Right lobe of liver (tissue), 6 donors: ENCODE results near the gene CFAP210. TPM values are rescaled to one million over a fixed set of nuclear protein-coding genes. Genes with fewer than 3 reads are reported as not detected.

Experiments used
- ATAC-seq, 4 donors: fragments of 200-7000 bp; cut with Tn5 transposase; one replicate each; pipeline ENCODE4 v1.9.1; 2020; ENCODE audit warnings: mild to moderate bottlenecking in 4 of 4, moderate library complexity in 4 of 4
- DNase-seq, 3 donors: peaks; one replicate each; pipeline ENCODE4 v3.0.0-alpha.2; 2020
- H3K27ac ChIP-seq, 3 donors: fragments of 200-600 bp; one replicate each; pipeline ENCODE4 v1.8.0; 2022
- H3K27me3 ChIP-seq, 2 donors: fragments of 200-600 bp; one replicate each; pipeline ENCODE4 v1.8.0; 2022
- H3K36me3 ChIP-seq, 4 donors: fragments of 200-600 bp; sonication (generic) in 1 of 4; one replicate each; pipeline versions ENCODE4 v1.5.1 to v1.8.0; 2017 to 2022; ENCODE audit warnings: control low read depth in 1 of 4
- H3K4me1 ChIP-seq, 4 donors: fragments of 200-600 bp; sonication (generic) in 1 of 4; one replicate each; pipeline versions ENCODE4 v1.5.1 to v1.8.0; 2017 to 2022; ENCODE audit warnings: control low read depth in 1 of 4
- H3K4me3 ChIP-seq, 3 donors: fragments of 200-600 bp; one replicate each; pipeline ENCODE4 v1.8.0; 2022
- H3K9me3 ChIP-seq, 4 donors: fragments of 200-600 bp; sonication (generic) in 1 of 4; one replicate each; pipeline versions ENCODE4 v1.5.1 to v1.8.0; 2017 to 2022; ENCODE audit warnings: control low read depth in 1 of 4
- POLR2A ChIP-seq: fragments of 450-650 bp; IDR thresholded peaks from one replicate; pipeline ENCODE4 v1.6.1; 2017; ENCODE audit warnings: antibody characterized with exemption, mild to moderate bottlenecking
- WGBS: methylation state at CpG from one replicate; pipeline ENCODE4 v1.1.6; 2018; ENCODE audit warnings: low coverage, low lambda C conversion rate; ENCODE audit not compliant: insufficient coverage; ENCODE audit errors: missing lambda C conversion rate; 5-methylcytosine and 5-hydroxymethylcytosine counted together
- intact Hi-C, 2 donors: fragments of 100-400 bp; cut with DNase I; formaldehyde crosslinking; loops; one replicate each; pipeline versions ENCODE4 v1.11.2 to v1.14.1; 2022
- total RNA-seq, 6 experiments: library from RNA; depleted of rRNA in 2 of 6; stranded (reverse); fragments of >200 nt in 2 of 6; fragmentation: NEBNext Ultra II Directional in 3 of 6; extraction: Animal tissue kit (Norgen Biotek cat#: 25700) in 3 of 6; gene quantifications; one replicate each; pipeline versions ENCODE4 v1.1.0 to v1.2.4, GENCODE V29; 2016 to 2023
- TF ChIP-seq, protein P1 (sequence below), 4 donors: fragments of 200-600 bp in 3 of 4; fragments of 450-650 bp in 1 of 4; IDR thresholded peaks; one replicate each; pipeline versions ENCODE4 v1.5.1 to v1.8.0; 2016 to 2022; ENCODE audit warnings: antibody characterized with exemption in 4 of 4, mild to moderate bottlenecking in 2 of 4
- donor health status: DM: no; HTN: yes; CAD: no.
- donor health status: DM: no; HTN: no; CAD: no.
- donor health status: DM: no; HTN: no; CAD: no.
- donor health status: DM: no; HTN: yes; CAD: no.
- donor health status: DM: no; HTN: yes; CAD: no.

CFAP210 gene
- total RNA-seq, 6 experiments from 2014 or later = 0.86 TPM; not detected in 5

DNA sequence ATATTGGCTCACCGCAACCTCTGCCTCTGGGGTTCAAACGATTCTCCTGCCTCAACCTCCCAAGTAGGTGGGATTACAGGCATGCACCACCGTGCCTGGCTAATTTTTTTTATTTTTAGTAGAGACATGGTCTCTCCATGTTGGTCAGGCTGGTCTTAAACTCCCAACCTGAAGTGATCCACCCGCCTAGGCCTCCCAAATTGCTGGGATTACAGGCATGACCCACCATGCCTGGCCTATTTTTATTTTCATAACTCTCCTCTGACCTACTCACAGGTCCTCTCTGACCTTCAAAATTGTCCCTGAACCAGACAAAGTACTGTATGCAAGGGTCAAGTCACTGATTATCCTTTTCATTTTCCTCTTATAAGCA is 23.5 kb upstream of the CFAP210 start:
- DNase-seq (no peak), ATAC-seq (no peak)
- Histone ChIP-seq H3K27me3 (no peaks in the 10 kb centered on the region), H3K36me3 (no peaks in the 10 kb centered on the region), H3K9me3 (no peaks in the 10 kb centered on the region), H3K4me3 (no peak overlapping the region), H3K4me1 (peaks cover 0 to 9% (median 4%) of the 10 kb centered on the region in 4 donors), H3K27ac (no peak overlapping the region)
- no peak for TF ChIP-seq POLR2A
- TF ChIP-seq, protein P1, sequence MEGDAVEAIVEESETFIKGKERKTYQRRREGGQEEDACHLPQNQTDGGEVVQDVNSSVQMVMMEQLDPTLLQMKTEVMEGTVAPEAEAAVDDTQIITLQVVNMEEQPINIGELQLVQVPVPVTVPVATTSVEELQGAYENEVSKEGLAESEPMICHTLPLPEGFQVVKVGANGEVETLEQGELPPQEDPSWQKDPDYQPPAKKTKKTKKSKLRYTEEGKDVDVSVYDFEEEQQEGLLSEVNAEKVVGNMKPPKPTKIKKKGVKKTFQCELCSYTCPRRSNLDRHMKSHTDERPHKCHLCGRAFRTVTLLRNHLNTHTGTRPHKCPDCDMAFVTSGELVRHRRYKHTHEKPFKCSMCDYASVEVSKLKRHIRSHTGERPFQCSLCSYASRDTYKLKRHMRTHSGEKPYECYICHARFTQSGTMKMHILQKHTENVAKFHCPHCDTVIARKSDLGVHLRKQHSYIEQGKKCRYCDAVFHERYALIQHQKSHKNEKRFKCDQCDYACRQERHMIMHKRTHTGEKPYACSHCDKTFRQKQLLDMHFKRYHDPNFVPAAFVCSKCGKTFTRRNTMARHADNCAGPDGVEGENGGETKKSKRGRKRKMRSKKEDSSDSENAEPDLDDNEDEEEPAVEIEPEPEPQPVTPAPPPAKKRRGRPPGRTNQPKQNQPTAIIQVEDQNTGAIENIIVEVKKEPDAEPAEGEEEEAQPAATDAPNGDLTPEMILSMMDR (IDR thresholded peaks at IDR 0.05) = no peak
- intact Hi-C loops = no loop called here
- 73% methylated on average over 4 of the region's 4 CpGs for WGBS

DNA sequence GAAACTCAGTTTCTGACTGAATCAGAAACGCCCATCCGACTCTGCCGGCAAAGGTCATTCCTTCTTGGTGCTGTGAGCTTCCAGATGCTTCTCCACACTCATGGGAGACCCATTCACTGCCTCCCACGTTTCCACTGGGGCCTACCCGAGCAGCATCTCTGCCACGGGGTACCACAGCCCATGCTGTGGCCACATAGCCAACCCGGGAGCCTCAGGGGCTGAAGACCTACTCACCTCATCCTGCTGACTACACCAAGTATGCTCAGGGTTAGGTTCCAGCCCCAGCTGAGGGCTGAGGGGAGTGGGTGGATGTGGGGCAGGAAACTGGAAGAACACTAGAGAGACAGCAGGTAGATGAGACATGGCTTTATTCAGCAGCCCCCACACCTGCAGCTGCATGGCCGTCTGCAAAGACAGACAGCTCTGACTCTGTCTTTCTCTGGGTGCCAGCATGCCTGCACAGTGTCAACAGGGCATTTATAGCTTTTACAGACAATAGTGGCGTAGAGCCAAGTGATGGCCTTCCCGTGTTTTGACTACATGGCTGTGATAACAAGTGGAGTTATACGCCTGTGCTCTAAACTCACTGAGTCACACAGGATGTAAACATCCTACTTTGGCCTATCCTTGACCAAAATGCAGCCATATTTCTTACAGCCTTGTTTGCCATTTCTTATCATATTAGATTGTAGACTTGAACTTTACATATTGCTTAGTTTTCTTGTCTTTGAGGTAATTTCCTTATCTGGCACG is 22.9 kb upstream of the CFAP210 start:
- Histone ChIP-seq H3K27ac (no peak overlapping the region), H3K4me3 (peak overlapping the region in 2 of 3 donors; percentile 11 to 61)

DNA sequence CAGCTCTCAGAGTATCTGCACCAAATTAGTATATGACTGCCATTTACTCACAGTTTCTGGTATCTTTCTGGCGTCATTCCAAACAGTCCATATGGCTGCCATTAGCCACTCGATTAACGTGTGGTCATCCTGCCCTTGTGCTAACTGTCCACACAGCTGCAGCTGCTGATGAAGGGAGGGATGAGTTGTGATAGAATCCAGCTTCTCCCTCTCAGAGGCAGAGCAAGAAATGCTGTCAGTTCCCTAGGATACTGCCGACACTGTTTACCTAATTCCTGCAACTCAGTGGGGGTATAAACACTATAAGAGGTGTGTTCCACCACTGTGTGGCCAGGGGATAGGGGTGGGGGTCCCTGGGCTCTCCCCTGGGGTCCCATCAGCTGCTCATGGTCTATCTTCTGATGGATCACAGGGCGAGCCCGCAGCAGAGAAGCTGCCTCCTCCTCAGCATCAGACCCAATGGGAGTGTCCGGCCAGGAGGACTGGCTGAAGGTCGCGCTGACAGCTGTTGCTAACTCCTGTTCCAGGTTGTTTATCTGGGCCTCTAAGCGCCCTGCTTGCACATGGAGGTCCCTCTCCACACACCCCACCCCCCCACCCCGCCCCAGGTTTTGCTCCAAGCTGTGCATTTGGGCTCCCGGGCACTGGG is 22.2 kb upstream of the CFAP210 start:
- TF ChIP-seq POLR2A = no peak
- TF ChIP-seq, protein P1 (IDR thresholded peaks at IDR 0.05) = no peak
- peak overlapping the region; percentile 43 to 61 (median 45) for H3K4me3 ChIP-seq
- peak overlapping the region in 1 of 3 donors; percentile 29 for H3K27ac ChIP-seq
- H3K36me3 ChIP-seq = no peaks in the 10 kb centered on the region
- H3K27me3 ChIP-seq = no peaks in the 10 kb centered on the region
- intact Hi-C loops = no loop called here
- ATAC-seq = peak; percentile 38 to 66 (median 43)
- WGBS = 37% methylated on average over 4 of the region's 12 CpGs
- H3K4me1 ChIP-seq = peaks cover 0 to 9% (median 4%) of the 10 kb centered on the region in 4 donors
- peak in 1 of 3 donors; percentile 38 for DNase-seq
- H3K9me3 ChIP-seq = no peaks in the 10 kb centered on the region

More for the DNA sequence above, 22.9 kb upstream of the CFAP210 start:
- H3K27me3 ChIP-seq = no peaks in the 10 kb centered on the region
- peaks cover 0 to 9% (median 4%) of the 10 kb centered on the region in 4 donors for H3K4me1 ChIP-seq
- WGBS = 49% methylated on average over 2 of the region's 12 CpGs
- no peaks in the 10 kb centered on the region for H3K36me3 ChIP-seq
- DNase-seq (no peak), ATAC-seq (peak; percentile 2 to 45 (median 18))
- no peak for TF ChIP-seq POLR2A
- TF ChIP-seq, protein P1 (IDR thresholded peaks at IDR 0.05) = no peak
- H3K9me3 ChIP-seq = no peaks in the 10 kb centered on the region
- intact Hi-C loops = no loop called here

DNA sequence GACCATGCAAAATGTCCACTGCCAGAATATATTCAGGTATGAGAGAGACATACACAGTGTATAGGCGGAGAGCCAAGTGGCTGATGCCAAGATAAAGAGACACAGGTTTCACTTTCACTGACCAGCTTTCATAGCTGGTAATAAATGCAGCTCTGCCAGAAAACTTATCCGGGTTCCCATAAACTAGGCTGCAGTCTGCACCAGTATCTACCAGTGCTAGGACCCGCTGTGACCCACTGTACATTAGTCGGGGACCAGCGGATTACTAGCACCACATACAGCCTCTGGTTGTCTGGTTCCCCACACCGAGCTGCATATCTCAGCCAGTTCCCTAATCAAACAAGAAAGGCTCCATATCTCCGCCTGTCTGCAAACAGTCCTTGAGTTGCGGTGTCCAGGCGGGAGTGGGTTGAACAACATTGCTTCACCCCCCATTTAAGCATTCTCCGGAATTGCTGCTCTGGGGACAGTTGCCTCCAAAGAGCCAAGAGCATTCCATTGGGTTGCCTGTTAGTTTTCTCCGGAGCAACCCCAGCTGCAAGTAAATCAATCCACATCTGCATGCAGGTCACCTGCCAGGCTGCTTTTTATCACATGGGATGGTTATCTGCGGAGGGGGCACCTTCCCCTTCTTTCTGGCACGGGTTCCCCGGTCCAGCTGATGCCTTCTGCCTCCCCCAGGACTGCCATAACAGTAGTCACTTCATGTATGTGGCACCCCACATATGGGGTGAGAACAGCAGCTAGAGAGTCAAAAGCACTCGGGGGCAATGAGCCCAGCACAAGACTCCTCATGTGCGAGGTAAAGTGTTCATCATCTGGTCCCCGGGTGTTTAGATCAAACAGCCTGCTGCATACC is 21.4 kb upstream of the CFAP210 start:
- peak in 2 of 3 donors; percentile 53 to 79 for DNase-seq
- no peak for TF ChIP-seq POLR2A
- TF ChIP-seq, protein P1 (IDR thresholded peaks at IDR 0.05) = no peak
- intact Hi-C loops = no loop called here
- no peaks in the 10 kb centered on the region for H3K9me3 ChIP-seq
- H3K4me3 ChIP-seq = peak overlapping the region; percentile 43 to 61 (median 45)
- H3K36me3 ChIP-seq = no peaks in the 10 kb centered on the region
- H3K27ac ChIP-seq = peak overlapping the region; percentile 57 to 81 (median 58)
- H3K4me1 ChIP-seq = peaks cover 0 to 9% (median 4%) of the 10 kb centered on the region in 4 donors
- no peaks in the 10 kb centered on the region for H3K27me3 ChIP-seq
- 18% methylated on average over 11 of the region's 17 CpGs for WGBS
- ATAC-seq = peak; percentile 83 to 85 (median 83)
